ENCODE data around the gene MC5R. TPM values are rescaled to one million over a fixed set of nuclear protein-coding genes. Genes with fewer than 3 reads are reported as not detected.

MC5R gene
- total RNA-seq, 1 donor from 2014 or later, result not detected

DNA sequence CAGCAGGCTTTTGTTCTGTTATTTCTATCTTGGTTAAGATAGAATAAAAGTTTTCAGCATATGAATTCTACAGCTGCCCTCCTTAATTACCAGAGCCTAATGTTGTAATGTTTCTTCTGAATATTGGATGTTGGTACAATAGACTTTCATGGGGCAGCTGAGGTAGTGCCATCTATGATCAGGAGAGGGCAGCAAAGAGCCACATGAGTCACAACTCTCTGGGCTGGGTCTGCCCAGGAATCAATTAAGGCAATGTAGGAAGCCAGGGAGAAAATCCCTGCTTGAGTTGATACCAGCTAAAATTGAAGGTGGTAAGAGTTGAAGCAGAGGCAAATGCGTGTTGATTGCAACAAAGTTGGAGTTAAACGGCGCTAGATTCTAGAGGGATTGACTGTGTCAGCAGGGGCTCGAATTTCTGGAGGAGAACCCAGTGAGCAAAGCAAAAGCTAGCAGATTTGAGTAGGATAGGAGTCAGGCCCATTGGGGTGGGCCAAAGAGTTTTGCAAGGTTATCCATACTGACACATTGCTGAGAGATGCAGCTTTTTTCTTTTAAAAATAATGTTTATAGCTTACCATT lies 10.6 kb upstream of the MC5R start:
- Mint-ChIP-seq H3K27ac (ENCODE audit: unreplicated experiment) (no peak overlapping the region), H3K9me3 (ENCODE audit: unreplicated experiment) (peaks cover under 1% of the 10 kb centered on the region), H3K27me3 (ENCODE audit: unreplicated experiment) (peaks cover 4% of the 10 kb centered on the region), H3K36me3 (ENCODE audit: unreplicated experiment) (no peaks in the 10 kb centered on the region), H3K4me3 (ENCODE audit: unreplicated experiment) (no peak overlapping the region), H3K4me1 (ENCODE audit: low read depth, unreplicated experiment) (no peaks in the 10 kb centered on the region)
- peak; percentile 83 for DNase-seq
- TF ChIP-seq, protein P1, sequence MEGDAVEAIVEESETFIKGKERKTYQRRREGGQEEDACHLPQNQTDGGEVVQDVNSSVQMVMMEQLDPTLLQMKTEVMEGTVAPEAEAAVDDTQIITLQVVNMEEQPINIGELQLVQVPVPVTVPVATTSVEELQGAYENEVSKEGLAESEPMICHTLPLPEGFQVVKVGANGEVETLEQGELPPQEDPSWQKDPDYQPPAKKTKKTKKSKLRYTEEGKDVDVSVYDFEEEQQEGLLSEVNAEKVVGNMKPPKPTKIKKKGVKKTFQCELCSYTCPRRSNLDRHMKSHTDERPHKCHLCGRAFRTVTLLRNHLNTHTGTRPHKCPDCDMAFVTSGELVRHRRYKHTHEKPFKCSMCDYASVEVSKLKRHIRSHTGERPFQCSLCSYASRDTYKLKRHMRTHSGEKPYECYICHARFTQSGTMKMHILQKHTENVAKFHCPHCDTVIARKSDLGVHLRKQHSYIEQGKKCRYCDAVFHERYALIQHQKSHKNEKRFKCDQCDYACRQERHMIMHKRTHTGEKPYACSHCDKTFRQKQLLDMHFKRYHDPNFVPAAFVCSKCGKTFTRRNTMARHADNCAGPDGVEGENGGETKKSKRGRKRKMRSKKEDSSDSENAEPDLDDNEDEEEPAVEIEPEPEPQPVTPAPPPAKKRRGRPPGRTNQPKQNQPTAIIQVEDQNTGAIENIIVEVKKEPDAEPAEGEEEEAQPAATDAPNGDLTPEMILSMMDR (IDR thresholded peaks at IDR 0.05; ENCODE audit: partially characterized antibody, unreplicated experiment), result peak; percentile 85

DNA sequence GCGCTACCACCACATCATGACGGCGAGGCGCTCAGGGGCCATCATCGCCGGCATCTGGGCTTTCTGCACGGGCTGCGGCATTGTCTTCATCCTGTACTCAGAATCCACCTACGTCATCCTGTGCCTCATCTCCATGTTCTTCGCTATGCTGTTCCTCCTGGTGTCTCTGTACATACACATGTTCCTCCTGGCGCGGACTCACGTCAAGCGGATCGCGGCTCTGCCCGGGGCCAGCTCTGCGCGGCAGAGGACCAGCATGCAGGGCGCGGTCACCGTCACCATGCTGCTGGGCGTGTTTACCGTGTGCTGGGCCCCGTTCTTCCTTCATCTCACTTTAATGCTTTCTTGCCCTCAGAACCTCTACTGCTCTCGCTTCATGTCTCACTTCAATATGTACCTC lies 2.3 kb downstream of the MC5R start:
- Mint-ChIP-seq H3K4me1 (ENCODE audit: low read depth, unreplicated experiment) (no peaks in the 10 kb centered on the region), H3K27me3 (ENCODE audit: unreplicated experiment) (peaks cover 2% of the 10 kb centered on the region), H3K4me3 (ENCODE audit: unreplicated experiment) (no peak overlapping the region), H3K27ac (ENCODE audit: unreplicated experiment) (no peak overlapping the region), H3K36me3 (ENCODE audit: unreplicated experiment) (peaks cover 5% of the 10 kb centered on the region), H3K9me3 (ENCODE audit: unreplicated experiment) (peaks cover 3% of the 10 kb centered on the region)
- no peak for DNase-seq
- TF ChIP-seq, protein P1 (IDR thresholded peaks at IDR 0.05; ENCODE audit: partially characterized antibody, unreplicated experiment), result no peak

DNA sequence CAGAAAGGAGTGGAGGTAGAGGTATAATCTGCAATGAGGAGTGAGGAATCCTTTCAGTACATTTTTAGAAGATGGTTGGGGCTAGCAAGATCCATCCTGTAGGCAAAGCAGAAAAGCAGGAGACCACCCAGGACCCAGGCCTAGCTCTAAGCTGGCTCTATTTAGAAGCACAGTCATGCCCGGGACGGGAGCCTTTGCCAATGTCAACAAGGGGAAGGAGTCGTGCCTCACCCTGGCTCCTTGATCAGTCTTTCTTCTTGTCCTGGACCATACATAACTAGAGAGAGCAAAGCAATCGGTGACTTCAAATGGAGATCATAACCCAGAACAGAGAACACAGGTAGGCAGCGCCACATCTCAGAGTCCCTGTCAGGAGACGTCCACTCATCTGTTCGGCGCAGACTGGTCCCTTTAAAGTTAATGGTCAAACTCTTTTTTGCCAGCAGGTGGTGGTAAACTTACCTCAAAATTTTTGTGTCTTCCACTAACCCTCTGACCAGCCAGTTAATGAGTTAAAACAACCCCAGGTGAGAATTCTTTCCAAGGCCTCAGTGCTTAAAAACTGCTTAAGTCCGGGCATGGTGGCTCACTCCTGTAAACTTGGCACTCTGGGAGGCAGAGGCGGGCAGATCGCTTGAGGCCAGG lies 8.0 kb downstream of the MC5R start:
- H3K27me3 Mint-ChIP-seq (ENCODE audit: unreplicated experiment), result peaks cover 8% of the 10 kb centered on the region
- TF ChIP-seq, protein P1 (IDR thresholded peaks at IDR 0.05; ENCODE audit: partially characterized antibody, unreplicated experiment), result no peak
- DNase-seq, result no peak
- no peak overlapping the region for H3K4me3 Mint-ChIP-seq (ENCODE audit: unreplicated experiment)
- no peaks in the 10 kb centered on the region for H3K36me3 Mint-ChIP-seq (ENCODE audit: unreplicated experiment)
- no peak overlapping the region for H3K27ac Mint-ChIP-seq (ENCODE audit: unreplicated experiment)
- H3K4me1 Mint-ChIP-seq (ENCODE audit: low read depth, unreplicated experiment), result peaks cover 1% of the 10 kb centered on the region
- peaks cover 3% of the 10 kb centered on the region for H3K9me3 Mint-ChIP-seq (ENCODE audit: unreplicated experiment)

DNA sequence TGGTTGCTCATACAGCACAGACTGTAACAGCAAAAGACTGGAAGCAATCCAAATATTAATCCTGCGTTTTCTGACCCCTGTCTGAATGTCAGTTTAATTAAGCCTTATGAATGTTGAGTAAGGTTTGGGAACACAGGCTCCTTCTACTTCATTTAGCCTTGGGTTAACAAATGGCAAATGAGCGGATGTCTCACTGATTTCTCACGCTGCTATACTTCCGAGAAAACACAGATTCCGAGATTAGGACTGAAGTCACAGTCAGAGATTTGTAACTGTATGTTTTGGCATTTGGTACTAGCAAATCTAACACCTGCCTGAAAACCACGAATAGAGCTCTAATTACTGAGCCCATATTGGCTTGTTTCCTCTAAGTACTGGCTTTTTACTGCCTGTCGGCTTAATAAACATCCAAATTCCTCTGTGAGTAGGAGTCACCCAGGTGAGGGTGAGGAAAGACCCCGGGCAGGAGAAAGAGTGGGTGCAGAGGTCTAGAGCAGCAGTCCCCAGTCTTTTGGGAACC lies 10.6 kb downstream of the MC5R start:
- Mint-ChIP-seq H3K9me3 (ENCODE audit: unreplicated experiment) (peaks cover 3% of the 10 kb centered on the region), H3K27me3 (ENCODE audit: unreplicated experiment) (peaks cover 8% of the 10 kb centered on the region), H3K36me3 (ENCODE audit: unreplicated experiment) (no peaks in the 10 kb centered on the region), H3K4me3 (ENCODE audit: unreplicated experiment) (no peak overlapping the region), H3K4me1 (ENCODE audit: low read depth, unreplicated experiment) (peaks cover 1% of the 10 kb centered on the region), H3K27ac (ENCODE audit: unreplicated experiment) (no peak overlapping the region)
- TF ChIP-seq, protein P1 (IDR thresholded peaks at IDR 0.05; ENCODE audit: partially characterized antibody, unreplicated experiment), result no peak
- no peak for DNase-seq

DNA sequence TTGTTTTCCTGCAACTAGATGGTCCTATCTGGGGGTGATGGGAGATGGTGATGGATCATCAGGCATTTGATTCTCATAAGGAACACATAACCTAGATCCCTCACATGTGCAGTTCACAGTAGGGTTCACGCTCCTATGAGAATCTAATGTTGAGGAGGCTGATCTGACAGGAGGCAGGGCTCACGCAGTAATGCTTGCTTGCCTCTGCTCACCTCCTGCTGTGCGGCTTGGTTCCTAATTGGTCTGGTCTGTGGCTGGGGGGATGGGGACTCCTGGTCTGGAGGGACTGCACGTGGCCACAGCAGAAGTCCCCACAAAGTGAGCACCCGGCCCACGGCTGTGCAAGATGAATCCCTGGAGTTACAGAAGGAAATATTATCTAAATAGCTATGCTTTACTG lies 11.3 kb downstream of the MC5R start:
- Mint-ChIP-seq H3K36me3 (ENCODE audit: unreplicated experiment) (no peaks in the 10 kb centered on the region), H3K4me1 (ENCODE audit: low read depth, unreplicated experiment) (peaks cover 1% of the 10 kb centered on the region), H3K27ac (ENCODE audit: unreplicated experiment) (no peak overlapping the region), H3K27me3 (ENCODE audit: unreplicated experiment) (peaks cover 8% of the 10 kb centered on the region), H3K4me3 (ENCODE audit: unreplicated experiment) (no peak overlapping the region), H3K9me3 (ENCODE audit: unreplicated experiment) (peaks cover 3% of the 10 kb centered on the region)
- DNase-seq, result no peak
- TF ChIP-seq, protein P1 (IDR thresholded peaks at IDR 0.05; ENCODE audit: partially characterized antibody, unreplicated experiment), result no peak
